ENCODE results near the gene TMEM171.

DNA sequence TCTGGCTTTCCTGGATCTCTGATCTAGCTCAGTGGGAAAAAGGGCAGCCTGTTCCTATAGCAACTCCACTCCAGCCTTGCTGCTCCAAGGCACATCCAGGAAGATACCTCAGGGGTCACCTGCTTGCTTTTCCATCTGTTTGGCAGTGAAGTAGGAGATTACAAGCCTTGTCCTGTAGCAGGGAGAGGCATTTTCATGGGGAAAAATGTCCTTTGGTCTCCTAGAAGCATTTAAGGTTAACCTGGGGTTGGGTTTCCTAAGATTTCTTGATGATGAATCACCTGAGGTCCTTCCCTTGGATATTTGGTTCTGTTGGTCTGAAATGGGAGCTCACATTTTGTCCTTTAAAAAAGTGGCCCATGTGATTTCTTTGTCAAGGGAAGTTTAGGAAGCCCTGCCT is 51.1 kb downstream of the TMEM171 start:
- TF ChIP-seq, protein P1, sequence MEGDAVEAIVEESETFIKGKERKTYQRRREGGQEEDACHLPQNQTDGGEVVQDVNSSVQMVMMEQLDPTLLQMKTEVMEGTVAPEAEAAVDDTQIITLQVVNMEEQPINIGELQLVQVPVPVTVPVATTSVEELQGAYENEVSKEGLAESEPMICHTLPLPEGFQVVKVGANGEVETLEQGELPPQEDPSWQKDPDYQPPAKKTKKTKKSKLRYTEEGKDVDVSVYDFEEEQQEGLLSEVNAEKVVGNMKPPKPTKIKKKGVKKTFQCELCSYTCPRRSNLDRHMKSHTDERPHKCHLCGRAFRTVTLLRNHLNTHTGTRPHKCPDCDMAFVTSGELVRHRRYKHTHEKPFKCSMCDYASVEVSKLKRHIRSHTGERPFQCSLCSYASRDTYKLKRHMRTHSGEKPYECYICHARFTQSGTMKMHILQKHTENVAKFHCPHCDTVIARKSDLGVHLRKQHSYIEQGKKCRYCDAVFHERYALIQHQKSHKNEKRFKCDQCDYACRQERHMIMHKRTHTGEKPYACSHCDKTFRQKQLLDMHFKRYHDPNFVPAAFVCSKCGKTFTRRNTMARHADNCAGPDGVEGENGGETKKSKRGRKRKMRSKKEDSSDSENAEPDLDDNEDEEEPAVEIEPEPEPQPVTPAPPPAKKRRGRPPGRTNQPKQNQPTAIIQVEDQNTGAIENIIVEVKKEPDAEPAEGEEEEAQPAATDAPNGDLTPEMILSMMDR (IDR thresholded peaks at IDR 0.05): no peak
- no peak for TF ChIP-seq POLR2A (IDR thresholded peaks at IDR 0.05)

Data from ovary (tissue), 3 donors.